ENCODE data around the gene PPM1M.

Gene PPM1M

GRCh38 chr3:52245322-52246263, at the start of gene PPM1M:
Gene PPM1M (plus strand): TSS chr3:52245759. CDS start chr3:52245825, 66 bp downstream.
- in situ Hi-C loops (cut with HindIII; ENCODE audit: low sequenced_read_pairs) = no loop called here

- in situ Hi-C loops (cut with HindIII; ENCODE audit: low sequenced_read_pairs) = no loop called here
Observed at GRCh38 chr3:52195823-52196331, 49.7 kb upstream of the PPM1M start.

- in situ Hi-C loops (cut with HindIII; ENCODE audit: low sequenced_read_pairs) = no loop called here
Observed at GRCh38 chr3:52196977-52197376, 48.6 kb upstream of the PPM1M start.

- in situ Hi-C loops (cut with HindIII; ENCODE audit: low sequenced_read_pairs) = no loop called here
Observed at GRCh38 chr3:52197499-52197841, 48.1 kb upstream of the PPM1M start.

- in situ Hi-C loops (cut with HindIII; ENCODE audit: low sequenced_read_pairs) = no loop called here
Observed at GRCh38 chr3:52197842-52198625, 47.5 kb upstream of the PPM1M start, which contains the start of gene ALAS1. Gene ALAS1 (plus strand): TSS chr3:52198160. CDS start chr3:52199242, 1,082 bp downstream.

- in situ Hi-C loops (cut with HindIII; ENCODE audit: low sequenced_read_pairs) = no loop called here
Observed at GRCh38 chr3:52198643-52199608, 46.6 kb upstream of the PPM1M start.

GRCh38 chr3:52200981-52201679, 44.4 kb upstream of the PPM1M start:
- in situ Hi-C loops (cut with HindIII; ENCODE audit: low sequenced_read_pairs) = no loop called here

GRCh38 chr3:52202384-52203077, 43.0 kb upstream of the PPM1M start:
- in situ Hi-C loops (cut with HindIII; ENCODE audit: low sequenced_read_pairs) = no loop called here

- in situ Hi-C loops (cut with HindIII; ENCODE audit: low sequenced_read_pairs) = no loop called here
Observed at GRCh38 chr3:52203701-52204100, 41.9 kb upstream of the PPM1M start.

- in situ Hi-C loops (cut with HindIII; ENCODE audit: low sequenced_read_pairs) = no loop called here
Observed at GRCh38 chr3:52204337-52205073, 41.1 kb upstream of the PPM1M start.

- in situ Hi-C loops (cut with HindIII; ENCODE audit: low sequenced_read_pairs) = no loop called here
Observed at GRCh38 chr3:52205727-52206372, 39.7 kb upstream of the PPM1M start.

GRCh38 chr3:52208556-52208955, 37.0 kb upstream of the PPM1M start:
- in situ Hi-C loops (cut with HindIII; ENCODE audit: low sequenced_read_pairs) = no loop called here

GRCh38 chr3:52210037-52210436, 35.5 kb upstream of the PPM1M start:
- in situ Hi-C loops (cut with HindIII; ENCODE audit: low sequenced_read_pairs) = no loop called here

GRCh38 chr3:52210550-52211046, 35.0 kb upstream of the PPM1M start:
- in situ Hi-C loops (cut with HindIII; ENCODE audit: low sequenced_read_pairs) = no loop called here

GRCh38 chr3:52211268-52211891, 34.2 kb upstream of the PPM1M start:
- in situ Hi-C loops (cut with HindIII; ENCODE audit: low sequenced_read_pairs) = no loop called here

GRCh38 chr3:52213005-52213404, 32.6 kb upstream of the PPM1M start:
- in situ Hi-C loops (cut with HindIII; ENCODE audit: low sequenced_read_pairs) = no loop called here

GRCh38 chr3:52213901-52214300, 31.7 kb upstream of the PPM1M start:
- in situ Hi-C loops (cut with HindIII; ENCODE audit: low sequenced_read_pairs) = no loop called here

Measured in DLD1 (cell line).